H9 (cell line): Measurements from ENCODE around the gene SRGAP1. TPM values are rescaled to one million over a fixed set of nuclear protein-coding genes. Genes with fewer than 3 reads are reported as not detected.

Experiments used
- DNase-seq: peaks from one replicate; pipeline ENCODE4 v3.0.0-alpha.2; 2017
- H2AFZ ChIP-seq: one replicate; pipeline ENCODE4 v1.6.1; 2013; ENCODE audit warnings: mild to moderate bottlenecking, low read length, control low read depth, moderate library complexity
- H2AK5ac ChIP-seq: 2 replicates; pipeline ENCODE4 v1.6.1; 2013; ENCODE audit warnings: low read length, control low read depth, mixed read lengths; ENCODE audit not compliant: insufficient read length
- H2BK120ac ChIP-seq: one replicate; pipeline ENCODE4 v1.6.1; 2013; ENCODE audit warnings: low read depth, mild to moderate bottlenecking, low read length, control low read depth, inconsistent platforms; ENCODE audit not compliant: poor library complexity, severe bottlenecking
- H2BK12ac ChIP-seq: 2 replicates; pipeline ENCODE4 v1.6.1; 2013; ENCODE audit warnings: low read length, control low read depth, mixed read lengths, low read depth; ENCODE audit not compliant: insufficient read length
- H2BK15ac ChIP-seq: 2 replicates; pipeline ENCODE4 v1.6.1; 2013; ENCODE audit warnings: low read depth, low read length, control low read depth
- H2BK20ac ChIP-seq: one replicate; pipeline ENCODE4 v1.6.1; 2013; ENCODE audit warnings: low read depth, mild to moderate bottlenecking, low read length, control low read depth, inconsistent platforms; ENCODE audit not compliant: poor library complexity, severe bottlenecking
- H2BK5ac ChIP-seq: 2 replicates; pipeline ENCODE4 v1.6.1; 2013; ENCODE audit warnings: low read length, control low read depth, mixed read lengths; ENCODE audit not compliant: insufficient read length
- H3K14ac ChIP-seq: 2 replicates; pipeline ENCODE4 v1.6.1; 2013; ENCODE audit warnings: low read length, control low read depth; ENCODE audit not compliant: insufficient read depth
- H3K18ac ChIP-seq: 2 replicates; pipeline ENCODE4 v1.6.1; 2013; ENCODE audit warnings: low read depth, mild to moderate bottlenecking, mixed read lengths, low read length, control low read depth; ENCODE audit not compliant: insufficient read length
- H3K23ac ChIP-seq: 2 replicates; pipeline ENCODE4 v1.6.1; 2013; ENCODE audit warnings: low read length, control low read depth, mixed read lengths, low read depth; ENCODE audit not compliant: insufficient read length
- H3K23me2 ChIP-seq: 2 replicates; pipeline ENCODE4 v1.6.1; 2013; ENCODE audit warnings: low read depth, mild to moderate bottlenecking, mixed read lengths, low read length, control low read depth; ENCODE audit not compliant: insufficient read length, poor library complexity, severe bottlenecking
- H3K27ac ChIP-seq: 2 replicates; pipeline ENCODE4 v1.5.1; 2013; ENCODE audit warnings: low read length, control low read depth, mixed read lengths, low read depth; ENCODE audit not compliant: insufficient read length
- H3K27me3 ChIP-seq: 2 replicates; pipeline ENCODE4 v1.6.1; 2013; ENCODE audit warnings: low read length, control low read depth, inconsistent platforms; ENCODE audit not compliant: insufficient read depth
- H3K4ac ChIP-seq: 2 replicates; pipeline ENCODE4 v1.6.1; 2013; ENCODE audit warnings: low read depth, mild to moderate bottlenecking, control low read depth, inconsistent platforms, low read length, moderate library complexity
- H3K4me1 ChIP-seq: 2 replicates; pipeline ENCODE4 v1.6.1; 2013; ENCODE audit warnings: low read length, control low read depth, inconsistent platforms; ENCODE audit not compliant: insufficient read depth
- H3K4me2 ChIP-seq: 2 replicates; pipeline ENCODE4 v1.6.1; 2013; ENCODE audit warnings: low read length, control low read depth, mixed read lengths; ENCODE audit not compliant: insufficient read length, insufficient read depth
- H3K56ac ChIP-seq: 2 replicates; pipeline ENCODE4 v1.6.1; 2013; ENCODE audit warnings: low read depth, mild to moderate bottlenecking, mixed read lengths, low read length, control low read depth; ENCODE audit not compliant: insufficient read length
- H3K79me1 ChIP-seq: 2 replicates; pipeline ENCODE4 v1.6.1; 2013; ENCODE audit warnings: low read depth, mild to moderate bottlenecking, moderate library complexity, low read length, control low read depth, inconsistent platforms; ENCODE audit not compliant: insufficient read depth, poor library complexity, severe bottlenecking
- H3K79me2 ChIP-seq: 2 replicates; pipeline ENCODE4 v1.6.1; 2013; ENCODE audit warnings: low read length, control low read depth, inconsistent platforms; ENCODE audit not compliant: insufficient read depth
- H3K9ac ChIP-seq: 2 replicates; pipeline ENCODE4 v1.6.1; 2013; ENCODE audit warnings: low read length, control low read depth, mixed read lengths; ENCODE audit not compliant: insufficient read length; ENCODE audit errors: extremely low read depth
- H3K9me3 ChIP-seq: one replicate; pipeline ENCODE4 v1.6.1; 2013; ENCODE audit warnings: low read depth, low read length, inconsistent platforms; ENCODE audit not compliant: control insufficient read depth
- H3T11ph ChIP-seq: one replicate; pipeline ENCODE4 v1.6.1; 2013; ENCODE audit warnings: mild to moderate bottlenecking, low read length, control low read depth, inconsistent platforms
- H4K20me1 ChIP-seq: one replicate; pipeline ENCODE4 v1.6.1; 2013; ENCODE audit not compliant: control insufficient read depth, insufficient read length, insufficient read depth
- H4K5ac ChIP-seq: 2 replicates; pipeline ENCODE4 v1.6.1; 2013; ENCODE audit warnings: low read depth, mild to moderate bottlenecking, mixed read lengths, low read length, control low read depth; ENCODE audit not compliant: insufficient read length
- H4K8ac ChIP-seq: replicated peaks from 2 replicates; pipeline ENCODE4 v1.6.1; 2013; ENCODE audit warnings: low read length, control low read depth, mixed read lengths, low read depth; ENCODE audit not compliant: insufficient read length
- H4K91ac ChIP-seq: 2 replicates; pipeline ENCODE4 v1.6.1; 2013; ENCODE audit warnings: low read depth, mild to moderate bottlenecking, moderate library complexity, mixed read lengths, low read length, control low read depth; ENCODE audit not compliant: insufficient read length
- H3K27ac Mint-ChIP-seq, 3 experiments: 2 replicates in 2 of 3; 3 replicates in 1 of 3; pipeline ENCODE4 v1.8.0; 2020 to 2021; ENCODE audit warnings: mixed read lengths in 3 of 3, mild to moderate bottlenecking in 1 of 3, moderate library complexity in 1 of 3
- H3K27me3 Mint-ChIP-seq: 2 replicates; pipeline ENCODE4 v1.8.0; 2021; ENCODE audit warnings: low read depth, mild to moderate bottlenecking, moderate library complexity, mixed read lengths
- H3K36me3 Mint-ChIP-seq, 3 experiments: 2 replicates in 2 of 3; 3 replicates in 1 of 3; pipeline ENCODE4 v1.8.0; 2020 to 2021; ENCODE audit warnings: low read depth in 3 of 3, mixed read lengths in 3 of 3; ENCODE audit not compliant: insufficient read depth in 1 of 3
- H3K4me1 Mint-ChIP-seq, 2 experiments: 2 replicates each; pipeline ENCODE4 v1.8.0; 2020; ENCODE audit warnings: mixed read lengths in 2 of 2
- H3K4me3 Mint-ChIP-seq, 2 experiments: 2 replicates in 1 of 2; 3 replicates in 1 of 2; pipeline ENCODE4 v1.8.0; 2020 to 2021; ENCODE audit warnings: mild to moderate bottlenecking in 2 of 2, mixed read lengths in 2 of 2, moderate library complexity in 1 of 2
- H3K9me3 Mint-ChIP-seq, 2 experiments: 2 replicates in 1 of 2; 3 replicates in 1 of 2; pipeline ENCODE4 v1.8.0; 2020; ENCODE audit warnings: mild to moderate bottlenecking in 2 of 2, mixed read lengths in 2 of 2, moderate library complexity in 1 of 2
- CTCF ChIP-seq: fragments of 200-600 bp; sonication (generic); conservative IDR thresholded peaks from 3 replicates; pipeline ENCODE4 v1.8.0; 2021; ENCODE audit warnings: antibody characterized with exemption, mild to moderate bottlenecking
- WGBS: extraction: QIAGEN DNeasy Blood & Tissue Kit; methylation state at CpG from one replicate; pipeline ENCODE4 v1.1.7; 2013; ENCODE audit warnings: missing lambda C conversion rate, low lambda C conversion rate, mixed read lengths; ENCODE audit not compliant: insufficient read length; ENCODE audit errors: extremely low coverage; 5-methylcytosine and 5-hydroxymethylcytosine counted together
- total RNA-seq: library from RNA; stranded (reverse); gene quantifications from 2 replicates; pipeline ENCODE4 v1.2.1, GENCODE V29; 2021

SRGAP1 gene
- total RNA-seq, 1 experiment from 2014 or later = 4.8 TPM

GRCh38 chr12:64088431-64089349 is 244.2 kb downstream of the SRGAP1 start:
- Histone ChIP-seq H3K14ac (no peak overlapping the region), H3K4ac (no peak overlapping the region), H3K79me1 (no peaks in the 10 kb centered on the region), H3K9me3 (no peaks in the 10 kb centered on the region), H3K27ac (no peak overlapping the region), H3K23me2 (no peaks in the 10 kb centered on the region), H3K23ac (no peak overlapping the region), H2BK120ac (no peak overlapping the region), H2BK12ac (no peak overlapping the region), H2AK5ac (no peak overlapping the region), H4K8ac (no peak overlapping the region), H3K4me1 (peaks cover 9% of the 10 kb centered on the region; the same call in 1 of the 2 replicates), H3K18ac (no peak overlapping the region), H4K91ac (peak overlapping the region; percentile 67), H2AFZ (no peak overlapping the region), H3K9ac (no peak overlapping the region), H3K27me3 (no peaks in the 10 kb centered on the region), H2BK20ac (no peak overlapping the region), H2BK5ac (no peak overlapping the region), H3K4me2 (no peak overlapping the region), H3K79me2 (no peaks in the 10 kb centered on the region), H2BK15ac (no peak overlapping the region), H4K20me1 (no peaks in the 10 kb centered on the region), H3K56ac (no peak overlapping the region), H4K5ac (no peak overlapping the region), H3T11ph (no peak overlapping the region)
- WGBS = no CpG with 5 or more reads among the region's 12 CpGs
- no peak overlapping the region for H3K4me3 Mint-ChIP-seq
- H3K36me3 Mint-ChIP-seq = no peaks in the 10 kb centered on the region; a peak in 1 of 7 replicates
- no peaks in the 10 kb centered on the region for H3K9me3 Mint-ChIP-seq
- TF ChIP-seq CTCF = no peak
- DNase-seq = peak; percentile 71
- H3K4me1 Mint-ChIP-seq = peaks cover 11 to 16% of the 10 kb centered on the region in 2 experiments
- H3K27me3 Mint-ChIP-seq = no peaks in the 10 kb centered on the region
- H3K27ac Mint-ChIP-seq = peak overlapping the region in 1 of 3 experiments; percentile 63; a peak in 3 of 7 replicates
